B cell (primary cell): ENCODE data around the gene ADORA2A. TPM values are rescaled to one million over a fixed set of nuclear protein-coding genes. Genes with fewer than 3 reads are reported as not detected.

Experiments
- ATAC-seq: fragments of 200-7000 bp; cut with Tn5 transposase; one replicate; pipeline ENCODE4 v1.10.0; 2021; ENCODE audit warnings: low read depth, mild to moderate bottlenecking, moderate number of reproducible peaks, moderate library complexity
- CTCF ChIA-PET: fragments of 350-600 bp; sonication (Branson Sonifier 250); formaldehyde crosslinking; loops from one replicate; lab custom pipeline; 2021; ENCODE audit warnings: antibody characterized with exemption, inconsistent platforms; lab: Charles Lee
- POLR2A ChIA-PET: fragments of 350-600 bp; sonication (Branson Sonifier 250); formaldehyde crosslinking; loops from one replicate; lab custom pipeline; 2021; ENCODE audit warnings: antibody characterized with exemption; lab: Charles Lee
- DNase-seq: peaks from one replicate; pipeline ENCODE4 v3.0.0; 2013
- H2AFZ ChIP-seq: 2 replicates; pipeline ENCODE4 v1.6.1; 2012; ENCODE audit warnings: mild to moderate bottlenecking, low read depth, low read length; ENCODE audit not compliant: insufficient read depth, poor library complexity, severe bottlenecking
- H3K27ac ChIP-seq, 2 donors: 1 replicate in 1 of 2; 2 replicates in 1 of 2; pipeline ENCODE4 v1.5.1; 2012 to 2013; ENCODE audit warnings: low read length in 2 of 2, mild to moderate bottlenecking in 2 of 2, moderate library complexity in 1 of 2
- H3K27me3 ChIP-seq, 4 experiments: fragments of 200-600 bp in 1 of 4; sonication (generic) in 1 of 4; replicated peaks in 1 of 4; 1 replicate in 2 of 4; 2 replicates in 2 of 4; pipeline versions ENCODE4 v1.6.1 to v1.7.0; 2013 to 2016; ENCODE audit warnings: low read length in 3 of 4, mild to moderate bottlenecking in 2 of 4, mixed read lengths in 1 of 4, moderate library complexity in 1 of 4; ENCODE audit not compliant: insufficient read depth in 4 of 4, control insufficient read depth in 3 of 4; ENCODE audit errors: control extremely low read depth in 1 of 4
- H3K36me3 ChIP-seq, 2 experiments: replicated peaks in 1 of 2; 1 replicate in 1 of 2; 2 replicates in 1 of 2; pipeline versions ENCODE4 v1.6.1 to v1.7.1; 2013; ENCODE audit warnings: low read length in 1 of 2; ENCODE audit not compliant: insufficient read depth in 2 of 2, control insufficient read depth in 1 of 2; ENCODE audit errors: control extremely low read depth in 1 of 2, extremely low read depth in 1 of 2
- H3K4me1 ChIP-seq, 2 donors: fragments of 200-600 bp in 1 of 2; sonication (generic) in 1 of 2; 1 replicate in 1 of 2; 2 replicates in 1 of 2; pipeline versions ENCODE4 v1.5.1 to v1.6.1; 2013 to 2017; ENCODE audit warnings: low read length in 2 of 2; ENCODE audit not compliant: control insufficient read depth in 2 of 2, insufficient read depth in 2 of 2
- H3K4me2 ChIP-seq: replicated peaks from 2 replicates; pipeline ENCODE3; 2012; ENCODE audit warnings: mild to moderate bottlenecking, low read depth, low read length; ENCODE audit not compliant: poor library complexity, severe bottlenecking
- H3K4me3 ChIP-seq, 5 experiments: fragments of 200-600 bp in 1 of 5; sonication (generic) in 1 of 5; 1 replicate in 3 of 5; 2 replicates in 2 of 5; pipeline versions ENCODE4 v1.5.1 to v1.7.0; 2011 to 2016; ENCODE audit warnings: low read length in 4 of 5, mild to moderate bottlenecking in 4 of 5, low read depth in 2 of 5, control low read depth in 1 of 5, moderate library complexity in 1 of 5; ENCODE audit not compliant: insufficient read depth in 1 of 5; ENCODE audit errors: control extremely low read depth in 1 of 5, extremely low read depth in 1 of 5
- H3K79me2 ChIP-seq: fragments of 200-600 bp; sonication (generic); one replicate; pipeline ENCODE4 v1.6.0; 2016; ENCODE audit warnings: low read length; ENCODE audit not compliant: control insufficient read depth, insufficient read depth
- H3K9ac ChIP-seq: fragments of 200-600 bp; sonication (generic); 2 replicates; pipeline ENCODE4 v1.6.1; 2017; ENCODE audit warnings: mild to moderate bottlenecking, low read length, moderate library complexity
- H3K9me3 ChIP-seq, 3 donors: one replicate each; pipeline versions ENCODE4 v1.6.1 to v1.7.1; 2013; ENCODE audit warnings: low read length in 2 of 3; ENCODE audit not compliant: control insufficient read depth in 2 of 3, insufficient read depth in 1 of 3; ENCODE audit errors: control extremely low read depth in 1 of 3
- H4K20me1 ChIP-seq: 2 replicates; pipeline ENCODE4 v1.6.0; 2012; ENCODE audit warnings: mild to moderate bottlenecking, low read length; ENCODE audit not compliant: insufficient read depth, control insufficient read depth, poor library complexity, severe bottlenecking
- H3K27ac Mint-ChIP-seq: one replicate; pipeline ENCODE4 v1.8.0; 2021; ENCODE audit warnings: mixed read lengths
- H3K27me3 Mint-ChIP-seq: one replicate; pipeline ENCODE4 v1.8.0; 2021; ENCODE audit warnings: mixed read lengths
- H3K4me1 Mint-ChIP-seq: one replicate; pipeline ENCODE4 v1.8.0; 2021; ENCODE audit warnings: mixed read lengths
- H3K4me3 Mint-ChIP-seq: one replicate; pipeline ENCODE4 v1.8.0; 2021; ENCODE audit warnings: mixed read lengths
- H3K9me3 Mint-ChIP-seq: one replicate; pipeline ENCODE4 v1.8.0; 2022; ENCODE audit warnings: mixed read lengths; ENCODE audit not compliant: insufficient read depth
- CTCF ChIP-seq: fragments of 200-600 bp; IDR thresholded peaks from one replicate; pipeline ENCODE4 v1.8.0; 2022; ENCODE audit warnings: antibody characterized with exemption, mild to moderate bottlenecking
- EZH2 ChIP-seq: IDR thresholded peaks from 2 replicates; pipeline ENCODE4 v1.6.1; 2012; ENCODE audit warnings: borderline replicate concordance, low read depth, mild to moderate bottlenecking, moderate library complexity, low read length; ENCODE audit not compliant: insufficient read depth, poor library complexity, severe bottlenecking
- WGBS: methylation state at CpG from one replicate; pipeline ENCODE4 v1.1.5; 2013; ENCODE audit warnings: missing lambda C conversion rate; ENCODE audit not compliant: insufficient coverage; 5-methylcytosine and 5-hydroxymethylcytosine counted together
- intact Hi-C: fragments of 100-400 bp; cut with micrococcal nuclease; formaldehyde crosslinking; loops from one replicate; pipeline ENCODE4 v1.10.0; 2022
- polyA plus RNA-seq: library from polyadenylated mRNA; depleted of rRNA; stranded (reverse); fragments of >200 nt; gene quantifications from 2 replicates; pipeline ENCODE4 v1.2.3, GENCODE V29; 2012
- total RNA-seq, 2 donors: library from RNA; stranded (reverse); fragments of 120-200 nt in 1 of 2; gene quantifications; 1 replicate in 1 of 2; 2 replicates in 1 of 2; pipeline versions ENCODE4 v1.2.3 to v1.2.4, GENCODE V29; 2013 to 2022

Gene ADORA2A
- total and polyA plus RNA-seq, 2 donors (not counting 1 experiment from before 2014, with no cell fraction given) = 30.5 to 45.4 TPM

- Histone ChIP-seq H3K4me3 (no peak overlapping the region), H3K27me3 (no peaks in the 10 kb centered on the region), H3K4me2 (no peak overlapping the region), H2AFZ (no peak overlapping the region), H3K4me1 (no peaks in the 10 kb centered on the region), H3K79me2 (no peaks in the 10 kb centered on the region), H4K20me1 (no peaks in the 10 kb centered on the region), H3K27ac (no peak overlapping the region), H3K9me3 (no peaks in the 10 kb centered on the region), H3K9ac (no peak overlapping the region), H3K36me3 (peaks cover 1 to 14% of the 10 kb centered on the region in 2 experiments)
- no peaks in the 10 kb centered on the region for H3K9me3 Mint-ChIP-seq
- no peak for DNase-seq
- POLR2A ChIA-PET = no interaction called here
- CTCF ChIA-PET = no interaction called here
- H3K27me3 Mint-ChIP-seq = no peaks in the 10 kb centered on the region
- no CpG with 5 or more reads among the region's 2 CpGs for WGBS
- ATAC-seq = no peak
- H3K4me1 Mint-ChIP-seq = no peaks in the 10 kb centered on the region
- intact Hi-C loops = no loop called here
- no peak overlapping the region for H3K27ac Mint-ChIP-seq
- no peak overlapping the region for H3K4me3 Mint-ChIP-seq
- no peak for TF ChIP-seq EZH2
- TF ChIP-seq CTCF = no peak
Observed at GRCh38 chr22:24383061-24383460, 44.3 kb upstream of the ADORA2A start.

- Histone ChIP-seq H3K27ac (no peak overlapping the region), H3K4me1 (no peaks in the 10 kb centered on the region), H3K27me3 (no peaks in the 10 kb centered on the region), H3K79me2 (peaks cover under 1% of the 10 kb centered on the region), H3K36me3 (peaks cover 0 to 7% of the 10 kb centered on the region in 2 experiments), H3K4me2 (no peak overlapping the region), H2AFZ (no peak overlapping the region), H4K20me1 (peaks cover under 1% of the 10 kb centered on the region), H3K9me3 (no peaks in the 10 kb centered on the region), H3K9ac (no peak overlapping the region), H3K4me3 (no peak overlapping the region)
- Mint-ChIP-seq H3K27ac (no peak overlapping the region), H3K4me1 (no peaks in the 10 kb centered on the region), H3K27me3 (no peaks in the 10 kb centered on the region), H3K9me3 (no peaks in the 10 kb centered on the region), H3K4me3 (no peak overlapping the region)
- DNase-seq = no peak
- intact Hi-C loops = no loop called here
- TF ChIP-seq CTCF (no peak), EZH2 (no peak)
- POLR2A ChIA-PET = no interaction called here
- CTCF ChIA-PET = no interaction called here
- WGBS = 86% methylated on average over 1 of the region's 1 CpG
- no peak for ATAC-seq
Observed at GRCh38 chr22:24384131-24384530, 43.3 kb upstream of the ADORA2A start.
